NCI-H1694 (cell line): ENCODE measurements around the gene LRRC8E.
"Not testable (repeated sequence)": the region's sequence is repeated elsewhere in the genome, so short reads cannot be mapped to it uniquely, and the experiment has no call there.

ENCODE experiments used
- DNase-seq: peaks from one replicate; lab custom pipeline; 2025; lab: John Stamatoyannopoulos, UW

Gene LRRC8E

DNA sequence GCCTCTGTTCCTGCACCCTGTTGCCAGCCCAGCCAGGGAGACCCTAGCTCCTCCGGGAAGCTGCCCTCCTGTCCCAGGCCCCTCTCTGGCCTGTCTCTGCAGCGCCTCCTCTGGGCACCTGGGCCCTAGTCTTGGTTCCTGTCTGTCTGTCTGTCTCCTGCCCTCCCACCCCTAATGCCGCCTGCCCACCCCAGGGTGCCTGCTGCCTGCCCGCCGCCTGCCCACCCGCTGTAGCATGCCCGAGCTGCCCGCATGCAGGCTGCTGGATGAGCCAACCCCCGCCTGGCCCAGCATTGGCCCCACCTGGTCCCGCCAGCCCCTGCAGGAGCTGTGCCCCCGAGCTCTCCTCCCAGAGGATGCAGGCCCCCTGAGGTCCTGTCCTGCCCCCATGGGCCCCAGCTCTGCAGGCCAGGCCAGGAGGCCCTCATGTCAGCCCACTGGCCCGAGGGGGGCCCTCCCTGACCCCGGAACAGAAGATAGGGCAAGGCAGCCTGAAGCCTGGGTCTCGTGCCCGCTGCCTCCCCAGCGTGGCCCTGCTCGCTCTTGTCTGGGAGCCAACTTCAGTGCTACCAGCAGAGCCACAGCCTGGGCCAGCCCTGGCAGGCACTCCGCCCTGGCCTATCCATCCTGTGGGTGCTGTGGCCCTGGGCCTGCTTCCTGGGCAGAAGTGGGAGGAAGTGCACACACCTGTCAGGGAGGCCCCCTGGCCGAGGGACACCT, 20.6 kb downstream of the LRRC8E start:
- no peak for DNase-seq

- no peak for DNase-seq
These were observed 21.3 kb downstream of the LRRC8E start for GRCh38 chr19:7909471-7910067.

DNA sequence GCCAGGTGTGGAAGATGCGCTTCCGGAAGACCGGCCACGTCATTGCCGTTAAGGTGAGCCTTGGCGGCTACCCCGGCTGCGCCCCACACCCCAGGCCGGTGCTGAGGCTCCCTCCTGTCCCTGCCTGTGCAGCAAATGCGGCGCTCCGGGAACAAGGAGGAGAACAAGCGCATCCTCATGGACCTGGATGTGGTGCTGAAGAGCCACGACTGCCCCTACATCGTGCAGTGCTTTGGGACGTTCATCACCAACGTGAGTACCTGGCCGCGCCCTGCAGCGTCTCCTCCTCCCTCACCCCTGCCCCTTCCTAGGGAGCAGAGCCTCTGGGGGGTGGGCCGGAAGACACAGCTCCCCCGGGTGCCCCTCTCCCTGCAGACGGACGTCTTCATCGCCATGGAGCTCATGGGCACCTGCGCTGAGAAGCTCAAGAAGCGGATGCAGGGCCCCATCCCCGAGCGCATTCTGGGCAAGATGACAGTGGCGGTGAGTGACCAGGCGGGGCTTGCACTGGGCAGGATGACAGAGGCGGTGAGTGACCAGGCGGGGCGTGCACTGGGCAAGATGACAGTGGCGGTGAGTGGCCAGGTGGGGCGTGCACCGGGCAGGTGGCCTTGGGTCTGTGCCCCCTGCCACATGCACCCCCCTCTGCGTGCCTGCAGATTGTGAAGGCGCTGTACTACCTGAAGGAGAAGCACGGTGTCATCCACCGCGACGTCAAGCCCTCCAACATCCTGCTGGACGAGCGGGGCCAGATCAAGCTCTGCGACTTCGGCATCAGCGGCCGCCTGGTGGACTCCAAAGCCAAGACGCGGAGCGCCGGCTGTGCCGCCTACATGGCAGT, 22.2 kb downstream of the LRRC8E start:
- DNase-seq = no peak

DNA sequence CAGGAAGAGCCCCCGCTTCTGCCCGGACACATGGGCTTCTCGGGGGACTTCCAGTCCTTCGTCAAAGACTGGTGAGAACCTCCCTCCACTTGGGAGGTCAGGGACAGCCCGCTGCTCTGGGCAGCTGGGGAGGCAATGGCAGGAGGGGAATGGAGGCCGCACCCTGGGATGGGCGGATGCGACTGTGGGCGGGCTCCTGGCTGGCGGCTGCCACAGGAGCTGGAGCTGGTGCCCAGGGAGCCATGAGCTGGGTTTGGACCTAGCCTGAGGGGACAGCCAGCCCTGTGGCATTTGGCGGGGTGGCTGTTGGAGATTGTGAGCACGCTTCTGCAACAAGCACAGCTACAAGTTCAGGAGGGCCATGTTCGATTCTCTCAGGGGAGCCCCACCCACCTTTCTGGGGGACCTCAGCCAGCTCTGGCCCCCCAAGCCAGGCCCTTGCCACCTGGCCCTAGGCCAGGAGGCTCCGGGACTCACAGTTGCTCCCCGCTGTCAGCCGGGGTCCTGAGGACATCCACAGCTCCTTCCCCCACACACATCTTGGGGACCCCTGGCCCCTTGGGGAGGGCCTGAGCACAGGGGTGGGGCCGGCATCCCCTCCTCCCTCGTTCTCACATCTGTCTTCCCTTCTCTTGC, 23.3 kb downstream of the LRRC8E start:
- DNase-seq = no peak

DNA sequence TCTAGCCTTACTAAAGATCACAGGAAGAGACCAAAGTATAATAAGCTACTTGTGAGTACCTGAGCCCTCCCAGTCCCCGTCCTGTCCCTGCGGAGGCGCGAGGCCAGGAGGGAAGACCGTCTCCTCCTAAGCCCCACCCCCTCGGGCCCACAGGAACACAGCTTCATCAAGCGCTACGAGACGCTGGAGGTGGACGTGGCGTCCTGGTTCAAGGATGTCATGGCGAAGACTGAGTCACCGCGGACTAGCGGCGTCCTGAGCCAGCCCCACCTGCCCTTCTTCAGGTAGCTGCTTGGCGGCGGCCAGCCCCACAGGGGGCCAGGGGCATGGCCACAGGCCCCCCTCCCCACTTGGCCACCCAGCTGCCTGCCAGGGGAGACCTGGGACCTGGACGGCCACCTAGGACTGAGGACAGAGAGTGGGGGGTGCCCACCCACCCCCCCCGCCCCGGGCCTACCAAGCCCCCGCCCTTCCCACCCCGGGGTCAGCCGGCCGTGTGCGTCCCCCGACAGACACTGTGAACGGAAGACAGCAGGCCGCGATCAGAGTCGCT, 23.9 kb downstream of the LRRC8E start:
- DNase-seq = no peak

- DNase-seq = no peak
These were observed 24.6 kb downstream of the LRRC8E start for GRCh38 chr19:7912697-7913564.

GRCh38 chr19:7913652-7914051, 25.3 kb downstream of the LRRC8E start:
- no peak for DNase-seq

DNA sequence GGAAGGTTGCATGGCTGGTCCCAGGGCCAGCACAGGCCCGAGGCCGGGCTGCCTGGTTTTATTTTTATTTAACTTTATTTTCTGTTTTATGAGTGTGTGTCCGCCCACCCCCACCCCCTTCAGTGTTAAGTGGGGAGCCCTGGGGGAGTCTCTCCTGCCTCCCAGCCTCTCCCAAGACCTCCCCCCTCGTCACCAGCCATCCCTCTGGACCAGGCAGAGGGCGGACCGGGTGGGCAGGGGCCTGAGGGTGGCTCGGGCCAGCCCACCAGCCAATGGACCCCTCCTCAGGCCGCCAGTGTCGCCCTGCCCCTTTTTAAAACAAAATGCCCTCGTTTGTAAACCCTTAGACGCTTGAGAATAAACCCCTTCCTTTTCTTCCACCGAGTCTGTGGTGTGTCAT, 25.8 kb downstream of the LRRC8E start:
- no peak for DNase-seq

- DNase-seq = no peak
These were observed 26.3 kb downstream of the LRRC8E start, which contains the start of gene TGFBR3L for GRCh38 chr19:7914598-7915045. TGFBR3L (plus strand) TSS chr19:7914830.

DNA sequence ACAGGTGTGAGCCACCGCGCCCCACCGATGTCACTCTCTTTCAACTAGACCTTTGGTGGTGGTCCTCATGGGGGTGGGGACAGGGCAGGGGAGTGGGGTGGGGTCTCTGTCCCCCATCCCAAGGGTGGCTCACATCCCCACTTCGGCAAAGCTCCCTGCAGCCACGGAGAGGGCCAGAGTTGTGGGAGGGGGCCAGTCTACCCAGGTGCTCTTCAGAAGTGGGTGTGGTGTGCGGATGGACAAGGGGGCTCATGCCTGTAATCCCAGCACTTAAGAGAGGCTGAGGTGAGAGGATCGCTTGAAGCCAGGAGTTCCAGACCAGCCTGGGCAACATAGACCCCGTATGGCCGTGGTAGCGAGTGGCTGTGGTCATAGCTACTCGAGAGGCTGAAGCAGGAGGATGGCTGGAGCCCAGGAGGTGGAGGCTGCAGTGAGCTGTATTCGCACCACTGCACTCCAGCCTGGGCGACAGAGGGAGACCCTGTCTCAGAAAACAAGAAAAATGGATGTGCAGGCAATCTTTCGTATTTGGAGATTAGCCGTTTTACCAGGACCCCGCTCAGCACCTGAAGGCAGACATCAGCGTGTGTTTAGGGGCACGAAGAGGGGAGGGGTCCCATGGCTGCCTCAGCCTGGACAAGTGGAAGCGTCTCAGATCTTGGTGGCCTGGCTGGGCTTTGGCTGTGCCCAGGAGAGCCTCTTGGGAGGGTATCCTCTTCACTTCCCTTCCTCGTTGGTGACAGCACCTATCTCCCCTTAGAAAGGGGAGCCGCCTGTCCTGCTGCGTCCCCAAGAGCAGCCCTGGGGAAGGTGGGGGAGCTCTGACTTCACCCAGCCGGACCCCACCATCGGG, 27.2 kb downstream of the LRRC8E start:
- no peak for DNase-seq

GRCh38 chr19:7916103-7916954, 28.0 kb downstream of the LRRC8E start:
- peak; percentile 3 for DNase-seq

GRCh38 chr19:7916955-7917266, 28.6 kb downstream of the LRRC8E start:
- no peak for DNase-seq

DNA sequence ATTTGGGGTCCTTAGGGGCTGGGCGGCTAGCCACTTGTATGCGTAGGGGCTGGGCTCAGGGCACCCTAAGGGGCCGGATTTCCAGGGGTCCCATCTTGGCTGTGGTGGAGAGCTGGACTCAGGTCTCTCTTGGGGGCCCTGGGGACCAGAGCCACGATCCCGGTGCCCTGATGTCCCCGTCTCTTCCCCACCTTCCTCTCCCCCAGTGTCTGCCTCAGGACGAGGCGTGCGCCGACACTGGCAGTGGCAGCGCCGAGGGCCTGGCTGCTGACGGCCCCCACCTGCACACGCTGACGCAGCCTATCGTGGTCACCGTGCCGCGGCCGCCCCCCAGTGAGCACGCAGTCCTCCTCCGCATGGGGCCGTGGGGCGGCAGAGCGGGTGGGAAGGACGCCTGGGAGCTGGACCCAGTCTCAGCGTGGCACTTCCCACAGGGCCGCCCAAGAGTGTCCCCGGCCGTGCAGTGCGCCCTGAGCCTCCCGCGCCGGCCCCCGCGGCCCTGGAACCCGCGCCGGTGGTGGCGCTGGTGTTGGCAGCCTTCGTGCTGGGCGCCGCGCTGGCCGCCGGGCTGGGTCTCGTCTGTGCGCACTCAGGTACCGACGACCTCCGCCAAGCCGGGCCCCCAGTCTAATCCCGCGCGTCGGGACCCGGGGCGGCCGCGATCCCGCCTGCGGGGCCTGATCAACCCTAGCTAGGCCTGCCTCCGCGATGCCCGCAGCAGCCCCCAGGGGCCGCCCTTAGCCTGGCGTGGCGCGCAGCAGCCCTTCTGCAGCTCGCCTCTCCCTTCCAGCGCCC, 29.2 kb downstream of the LRRC8E start:
- DNase-seq = peak; percentile 25

DNA sequence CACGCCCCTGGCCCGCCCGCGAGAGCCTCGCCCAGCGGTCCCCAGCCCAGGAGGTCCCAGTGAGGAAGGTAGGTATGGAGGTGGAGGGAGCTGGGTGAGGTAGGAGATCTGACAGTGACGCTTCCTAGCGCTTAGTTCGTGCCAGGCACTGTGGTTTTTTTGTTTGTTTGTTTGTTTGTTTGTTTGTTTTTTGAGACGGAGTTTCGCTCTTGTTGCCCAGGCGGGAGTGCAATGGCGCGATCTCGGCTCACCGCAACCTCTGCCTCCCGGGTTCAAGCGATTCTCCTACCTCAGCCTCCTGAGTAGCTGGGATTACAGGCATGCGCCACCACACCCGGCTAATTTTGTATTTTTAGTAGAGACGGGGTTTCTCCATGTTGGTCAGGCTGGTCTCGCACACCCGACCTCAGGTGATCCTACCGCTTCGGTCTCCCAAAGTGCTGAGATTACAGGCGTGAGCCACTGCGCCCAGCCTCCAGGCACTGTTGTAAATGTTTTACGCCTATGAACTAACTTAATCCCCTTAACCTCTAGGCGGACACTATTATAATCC, 29.8 kb downstream of the LRRC8E start:
- not testable (repeated sequence) for DNase-seq

DNA sequence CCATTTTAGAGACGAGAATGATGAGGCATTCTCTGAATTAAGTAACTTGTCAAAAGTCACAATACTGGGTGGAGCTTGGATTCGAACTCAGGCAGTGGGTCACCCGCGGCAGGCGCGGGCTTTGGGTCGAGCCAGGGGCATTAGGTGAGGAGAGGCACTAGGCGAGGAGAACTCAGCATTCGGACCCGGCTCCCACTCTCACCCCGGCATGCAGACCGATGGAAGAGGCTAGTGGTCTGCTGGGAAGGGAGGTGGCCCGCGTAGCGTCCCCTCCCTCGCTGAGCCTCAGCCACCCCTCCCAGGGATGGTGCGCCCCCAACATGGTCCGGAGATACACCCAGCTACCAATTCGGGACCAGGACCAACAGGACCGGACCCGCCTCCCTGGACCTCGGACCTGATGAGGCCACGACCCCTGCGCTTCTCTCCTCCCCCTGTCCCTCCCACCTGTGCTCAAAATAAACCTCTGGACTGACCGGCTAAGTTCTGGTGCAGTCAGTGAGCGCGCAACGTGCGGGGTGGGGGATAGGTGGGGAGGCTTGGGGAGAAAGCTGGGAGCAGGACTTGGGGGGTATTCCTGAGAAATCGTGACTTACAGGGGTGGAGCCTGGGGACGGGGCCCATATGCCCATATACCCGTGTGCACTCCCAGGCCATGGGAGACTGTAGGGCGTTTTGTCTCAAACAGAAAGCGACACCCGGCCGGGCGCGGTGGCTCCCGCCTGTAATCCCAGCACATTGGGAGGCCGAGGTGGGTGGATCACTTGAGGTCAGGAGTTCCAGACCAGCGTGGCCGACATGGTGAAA, 30.5 kb downstream of the LRRC8E start:
- DNase-seq = no peak

GRCh38 chr19:7919610-7920518, 31.6 kb downstream of the LRRC8E start, which contains the start of gene SNAPC2:
SNAPC2 (plus strand) TSS chr19:7920338; CDS start chr19:7920367, 29 bp downstream.
- DNase-seq = peak; percentile 77
